GM19193 (cell line): ENCODE measurements around the gene PDE4DIP.
"Not testable (repeated sequence)": the region's sequence is repeated elsewhere in the genome, so short reads cannot be mapped to it uniquely, and the experiment has no call there.

Experiments used
- POLR2A ChIP-seq: IDR thresholded peaks from 4 replicates; pipeline ENCODE4 v1.6.1; 2011; ENCODE audit not compliant: insufficient read depth, insufficient read length; ENCODE audit errors: extremely low read depth

PDE4DIP gene

GRCh38 chr1:148844220-148844619 is at the start of gene PDE4DIP:
Gene PDE4DIP (plus strand): TSS chr1:148844428. CDS start chr1:148844775, 347 bp downstream.
- not testable (repeated sequence) for TF ChIP-seq POLR2A
